ENCODE results near the gene OSBPL9. TPM values are rescaled to one million over a fixed set of nuclear protein-coding genes. Genes with fewer than 3 reads are reported as not detected.

OSBPL9 gene
- total and polyA plus RNA-seq, 9 of the 15 experiments (the other 6 are each of a cell fraction or from before 2014, with no cell fraction given): 43.9 to 217 (median 170) TPM

DNA sequence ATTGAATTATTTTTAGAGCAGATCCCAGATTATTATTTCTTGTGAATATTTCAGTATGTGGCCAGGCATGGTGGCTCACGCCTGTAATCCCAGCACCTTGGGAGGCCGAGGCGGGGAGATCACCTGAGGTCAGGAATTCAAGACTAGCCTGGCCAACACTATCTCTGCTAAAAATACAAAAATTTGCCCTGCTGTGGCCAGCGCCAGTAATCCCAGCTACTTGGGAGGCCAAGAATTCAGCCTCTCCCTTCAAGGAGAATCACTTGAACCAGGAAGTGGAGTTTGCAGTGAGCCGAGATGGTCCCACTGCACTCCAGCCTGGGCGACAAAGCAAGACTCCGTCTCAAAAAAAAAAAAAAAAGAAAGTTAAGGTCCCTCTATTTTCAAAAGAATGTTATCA is 4.3 kb downstream of the OSBPL9 start:
- Histone ChIP-seq H2AFZ (ENCODE audit: low read depth, low read length) (no peak overlapping the region), H3K36me3 (ENCODE audit: control insufficient read depth, insufficient read depth, low read length) (no peaks in the 10 kb centered on the region), H3K27ac (ENCODE audit: extremely low read depth, low read depth, low read length) (peak overlapping the region; percentile 69), H3K9me1 (ENCODE audit: control insufficient read depth, insufficient read depth, low read length) (peaks cover 3% of the 10 kb centered on the region), H4K20me1 (replicated peaks; ENCODE audit: control insufficient read depth, insufficient read depth, low read length) (peaks cover 3% of the 10 kb centered on the region; the same call in 1 of the 2 replicates), H3K4me3 (no peak overlapping the region), H3K4me2 (ENCODE audit: insufficient read depth, low read length) (peak overlapping the region; percentile 28), H3K9ac (ENCODE audit: insufficient read depth in 1 of 2, low read depth in 2 of 2, low read length in 2 of 2) (peak overlapping the region; percentile 40 to 61; a peak in 2 of 4 replicates), H3K9me3 (replicated peaks; ENCODE audit: control insufficient read depth, insufficient read depth, low read depth, low read length) (no peaks in the 10 kb centered on the region), H3K4me1 (replicated peaks in 1 of 2; ENCODE audit: control insufficient read depth in 2 of 2, insufficient read depth in 2 of 2, low read length in 2 of 2) (peaks cover 25 to 58% of the 10 kb centered on the region in 2 experiments), H3K79me2 (ENCODE audit: control insufficient read depth, insufficient read depth, low read length) (peaks cover 89% of the 10 kb centered on the region), H3K27me3 (ENCODE audit: control insufficient read depth in 2 of 2, insufficient read depth in 2 of 2, low read length in 2 of 2) (no peaks in the 10 kb centered on the region)
- no peak for ATAC-seq
- BruUV-seq (replicated peaks): no TSS peak
- POLR2A ChIA-PET: interaction anchor here (0.6 to 3.0 kb wide), 10 partner anchors 10 to 380 kb away, joined by 3 to 27 read pairs (median 3); no protein-coding TSS in a partner anchor
- in situ Hi-C loops (cut with MboI) (no loop called here), intact Hi-C loops (cut with micrococcal nuclease) (loop anchor here (5.0 kb wide), 1 partner anchor 256 kb away; the partner anchor contains the start of gene NRDC)
- DNase-seq (ENCODE audit: extremely low read depth in 1 of 4, low spot score in 3 of 4): peak in 1 of 4 experiments; percentile 48
- CTCF ChIA-PET (ENCODE audit: low intra/inter-chr PET ratio): no interaction called here
- WGBS (ENCODE audit: insufficient coverage, low coverage, missing lambda C conversion rate): 49% methylated on average over 7 of the region's 7 CpGs
- no peak for FAIRE-seq
- TF ChIP-seq, protein P1, sequence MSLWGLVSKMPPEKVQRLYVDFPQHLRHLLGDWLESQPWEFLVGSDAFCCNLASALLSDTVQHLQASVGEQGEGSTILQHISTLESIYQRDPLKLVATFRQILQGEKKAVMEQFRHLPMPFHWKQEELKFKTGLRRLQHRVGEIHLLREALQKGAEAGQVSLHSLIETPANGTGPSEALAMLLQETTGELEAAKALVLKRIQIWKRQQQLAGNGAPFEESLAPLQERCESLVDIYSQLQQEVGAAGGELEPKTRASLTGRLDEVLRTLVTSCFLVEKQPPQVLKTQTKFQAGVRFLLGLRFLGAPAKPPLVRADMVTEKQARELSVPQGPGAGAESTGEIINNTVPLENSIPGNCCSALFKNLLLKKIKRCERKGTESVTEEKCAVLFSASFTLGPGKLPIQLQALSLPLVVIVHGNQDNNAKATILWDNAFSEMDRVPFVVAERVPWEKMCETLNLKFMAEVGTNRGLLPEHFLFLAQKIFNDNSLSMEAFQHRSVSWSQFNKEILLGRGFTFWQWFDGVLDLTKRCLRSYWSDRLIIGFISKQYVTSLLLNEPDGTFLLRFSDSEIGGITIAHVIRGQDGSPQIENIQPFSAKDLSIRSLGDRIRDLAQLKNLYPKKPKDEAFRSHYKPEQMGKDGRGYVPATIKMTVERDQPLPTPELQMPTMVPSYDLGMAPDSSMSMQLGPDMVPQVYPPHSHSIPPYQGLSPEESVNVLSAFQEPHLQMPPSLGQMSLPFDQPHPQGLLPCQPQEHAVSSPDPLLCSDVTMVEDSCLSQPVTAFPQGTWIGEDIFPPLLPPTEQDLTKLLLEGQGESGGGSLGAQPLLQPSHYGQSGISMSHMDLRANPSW (CRISPR knock-in tag; IDR thresholded peaks at IDR 0.05): no peak
- TF ChIP-seq ELF1 (tag; IDR thresholded peaks at IDR 0.05) (peak; percentile 56), CBX2 (IDR thresholded peaks at IDR 0.05; ENCODE audit: insufficient read depth, low read length, poor library complexity, severe bottlenecking) (no peak), ZC3H8 (IDR thresholded peaks at IDR 0.05) (no peak), GATAD2A (IDR thresholded peaks at IDR 0.05) (no peak), ZNF175 (CRISPR knock-in tag; IDR thresholded peaks at IDR 0.05; ENCODE audit: low read depth) (no peak), TRIM24 (IDR thresholded peaks at IDR 0.05) (no peak), MAFK (IDR thresholded peaks at IDR 0.05; ENCODE audit: low read length) (no peak), MCM3 (IDR thresholded peaks at IDR 0.05) (no peak), ZNF707 (CRISPR knock-in tag; conservative IDR thresholded peaks at IDR 0.05) (no peak), ETV6 (IDR thresholded peaks at IDR 0.05; ENCODE audit: borderline replicate concordance in 1 of 2, low read depth in 2 of 2, low read length in 1 of 2) (no peak), ETV6 (CRISPR knock-in tag; IDR thresholded peaks at IDR 0.05; ENCODE audit: borderline replicate concordance) (no peak), RAD51 (IDR thresholded peaks at IDR 0.05; ENCODE audit: borderline replicate concordance, low read depth) (no peak), GABPB2 (CRISPR knock-in tag; conservative IDR thresholded peaks at IDR 0.05) (no peak), SMARCA4 (IDR thresholded peaks at IDR 0.05) (0 out of 2 replicates have a peak, but pooled peaks have one; percentile 13), CUX1 (CRISPR knock-in tag; IDR thresholded peaks at IDR 0.05) (no peak), SLC30A9 (CRISPR knock-in tag; IDR thresholded peaks at IDR 0.05) (no peak), SP2 (IDR thresholded peaks at IDR 0.05; ENCODE audit: extremely low read depth, low read depth, low read length, poor library complexity, severe bottlenecking) (no peak)
